IMR-90 (cell line): Measurements from ENCODE around the gene CDRT15. TPM values are rescaled to one million over a fixed set of nuclear protein-coding genes. Genes with fewer than 3 reads are reported as not detected.

Source experiments
- ATAC-seq: fragments of 200-7000 bp; cut with Tn5 transposase; 2 replicates; pipeline ENCODE4 v1.9.1; 2020; ENCODE audit warnings: low read depth, mild to moderate bottlenecking, moderate library complexity
- BruUV-seq: library from RNA; stranded (reverse); fragments of 400-500 nt; replicated peaks from 2 replicates; lab custom pipeline; 2021; lab: Mats Ljungman, UMichigan
- CTCF ChIA-PET: fragments of 300-600 bp; formaldehyde crosslinking; extraction: SDS; loops from one replicate; lab custom pipeline; 2021; ENCODE audit warnings: antibody characterized with exemption; lab: Yijun Ruan, JAX
- POLR2A ChIA-PET: fragments of 300-600 bp; sonication (Branson Sonifier 250); formaldehyde crosslinking; loops from one replicate; lab custom pipeline; 2022; ENCODE audit warnings: antibody characterized with exemption; ENCODE audit not compliant: unreplicated experiment; lab: Charles Lee
- DNase-seq: peaks from one replicate; pipeline ENCODE4 v3.0.0; 2013
- H2AFZ ChIP-seq: replicated peaks from 2 replicates; pipeline ENCODE3; 2013; ENCODE audit warnings: low read length, mild to moderate bottlenecking; ENCODE audit not compliant: poor library complexity
- H2AK5ac ChIP-seq: 2 replicates; pipeline ENCODE4 v1.6.1; 2013; ENCODE audit warnings: low read depth, low read length, inconsistent platforms
- H2AK9ac ChIP-seq: replicated peaks from 2 replicates; pipeline ENCODE3; 2013; ENCODE audit warnings: mild to moderate bottlenecking, low read depth, low read length, moderate library complexity; ENCODE audit not compliant: poor library complexity
- H2BK120ac ChIP-seq: 2 replicates; pipeline ENCODE4 v1.6.1; 2013; ENCODE audit warnings: low read depth, low read length, inconsistent platforms
- H2BK15ac ChIP-seq: 3 replicates; pipeline ENCODE4 v1.6.1; 2013; ENCODE audit warnings: low read depth, low read length, inconsistent platforms
- H2BK20ac ChIP-seq: 2 replicates; pipeline ENCODE4 v1.6.1; 2013; ENCODE audit warnings: low read depth, mild to moderate bottlenecking, inconsistent platforms, low read length, moderate library complexity
- H2BK5ac ChIP-seq: 2 replicates; pipeline ENCODE4 v1.6.1; 2013; ENCODE audit warnings: mild to moderate bottlenecking, low read depth, low read length, inconsistent platforms; ENCODE audit not compliant: poor library complexity, severe bottlenecking
- H3K14ac ChIP-seq: replicated peaks from 2 replicates; pipeline ENCODE4 v1.6.1; 2013; ENCODE audit warnings: low read depth, low read length, inconsistent platforms
- H3K18ac ChIP-seq: 2 replicates; pipeline ENCODE4 v1.6.1; 2013; ENCODE audit warnings: low read depth, low read length, control low read depth
- H3K23ac ChIP-seq: 2 replicates; pipeline ENCODE4 v1.6.1; 2013; ENCODE audit warnings: low read depth, low read length, inconsistent platforms
- H3K27ac ChIP-seq: 2 replicates; pipeline ENCODE4 v1.5.1; 2013; ENCODE audit warnings: mild to moderate bottlenecking, control low read depth, low read length; ENCODE audit not compliant: insufficient read depth
- H3K27me3 ChIP-seq: 2 replicates; pipeline ENCODE4 v1.6.1; 2013; ENCODE audit warnings: low read length; ENCODE audit not compliant: control insufficient read depth, insufficient read depth
- H3K36me3 ChIP-seq: 2 replicates; pipeline ENCODE4 v1.6.1; 2013; ENCODE audit warnings: low read length, mixed read lengths; ENCODE audit not compliant: control insufficient read depth, insufficient read depth
- H3K4ac ChIP-seq: 2 replicates; pipeline ENCODE4 v1.6.1; 2013; ENCODE audit warnings: low read depth, low read length, inconsistent platforms
- H3K4me1 ChIP-seq: 2 replicates; pipeline ENCODE4 v1.6.1; 2013; ENCODE audit warnings: low read length, mixed read lengths; ENCODE audit not compliant: control insufficient read depth, insufficient read depth
- H3K4me2 ChIP-seq: 2 replicates; pipeline ENCODE4 v1.6.1; 2013; ENCODE audit warnings: low read depth, mild to moderate bottlenecking, control low read depth, low read length, moderate library complexity
- H3K4me3 ChIP-seq: 2 replicates; pipeline ENCODE4 v1.5.1; 2013; ENCODE audit warnings: low read depth, mild to moderate bottlenecking, control low read depth, low read length, moderate library complexity; ENCODE audit not compliant: insufficient read depth
- H3K56ac ChIP-seq: 2 replicates; pipeline ENCODE4 v1.6.1; 2013; ENCODE audit warnings: low read length, inconsistent platforms; ENCODE audit not compliant: insufficient read depth; ENCODE audit errors: extremely low read depth
- H3K79me1 ChIP-seq, 2 experiments: 2 replicates each; pipeline ENCODE4 v1.6.1; 2013; ENCODE audit warnings: low read length in 2 of 2, inconsistent platforms in 1 of 2, low read depth in 1 of 2
- H3K9ac ChIP-seq: 2 replicates; pipeline ENCODE4 v1.6.1; 2013; ENCODE audit warnings: low read depth, low read length, control low read depth
- H3K9me1 ChIP-seq: 2 replicates; pipeline ENCODE4 v1.6.1; 2013; ENCODE audit warnings: low read length, inconsistent platforms; ENCODE audit not compliant: insufficient read depth
- H3K9me3 ChIP-seq: 2 replicates; pipeline ENCODE4 v1.6.1; 2013; ENCODE audit warnings: low read length; ENCODE audit not compliant: control insufficient read depth, insufficient read depth
- H4K20me1 ChIP-seq: 2 replicates; pipeline ENCODE4 v1.6.1; 2013; ENCODE audit warnings: low read length, inconsistent platforms; ENCODE audit not compliant: insufficient read depth
- H4K5ac ChIP-seq: 2 replicates; pipeline ENCODE4 v1.6.1; 2013; ENCODE audit warnings: mild to moderate bottlenecking, low read depth, low read length, control low read depth
- H4K8ac ChIP-seq, 2 experiments: 2 replicates each; pipeline ENCODE4 v1.6.1; 2013; ENCODE audit warnings: low read depth in 2 of 2, low read length in 2 of 2, control low read depth in 1 of 2, inconsistent platforms in 1 of 2
- H4K91ac ChIP-seq: 2 replicates; pipeline ENCODE4 v1.6.1; 2013; ENCODE audit warnings: low read depth, low read length, inconsistent platforms; ENCODE audit not compliant: insufficient read depth
- CEBPB ChIP-seq: IDR thresholded peaks from 2 replicates; pipeline ENCODE4 v1.6.1; 2012; ENCODE audit warnings: low read depth, low read length, improper control_type of control experiment
- FOS ChIP-seq: fragments of 150-350 bp; IDR thresholded peaks from 2 replicates; pipeline ENCODE4 v1.6.1; 2016; ENCODE audit warnings: low read depth, low read length
- NFE2L2 ChIP-seq: fragments of 150-350 bp; IDR thresholded peaks from 2 replicates; pipeline ENCODE4 v1.6.1; 2016; ENCODE audit warnings: low read depth, mild to moderate bottlenecking, low read length
- POLR2A ChIP-seq: IDR thresholded peaks from 2 replicates; pipeline ENCODE4 v1.6.1; 2012; ENCODE audit warnings: mild to moderate bottlenecking, low read depth, low read length
- WGBS, 2 experiments: methylation state at CpG; one replicate each; pipeline versions ENCODE4 v1.1.5 to v1.1.7; 2013; ENCODE audit warnings: missing lambda C conversion rate in 2 of 2; ENCODE audit not compliant: insufficient read length in 1 of 2; ENCODE audit errors: extremely low coverage in 2 of 2; 5-methylcytosine and 5-hydroxymethylcytosine counted together
- dilution Hi-C: fragments of 300-500 bp; cut with HindIII; formaldehyde crosslinking; loops from one replicate; pipeline ENCODE4 v1.14.3; 2018; ENCODE audit warnings: low sequenced_read_pairs; ENCODE audit not compliant: unreplicated experiment
- in situ Hi-C: fragments of 300-500 bp; cut with MboI; formaldehyde crosslinking; loops from 3 replicates; pipeline ENCODE4 v1.14.3; 2019; ENCODE audit warnings: low sequenced_read_pairs, inconsistent platforms, mixed read lengths
- intact Hi-C: fragments of 100-400 bp; cut with micrococcal nuclease; formaldehyde crosslinking; loops from 2 replicates; pipeline ENCODE4 v1.10.0; 2022
- polyA plus RNA-seq, 3 experiments: library from polyadenylated mRNA; depleted of rRNA; stranded (reverse); fragments of >200 nt; gene quantifications; 2 replicates each; pipeline ENCODE4 v1.2.3, GENCODE V29; 2012; ENCODE audit warnings: low replicate concordance in 1 of 3
- total RNA-seq: library from RNA; depleted of rRNA; stranded (reverse); fragments of >200 nt; gene quantifications from 2 replicates; pipeline ENCODE4 v1.2.3, GENCODE V29; 2012

Gene CDRT15
- total and polyA plus RNA-seq, 2 of the 4 experiments (the other 2 are of a cell fraction) = not detected

DNA sequence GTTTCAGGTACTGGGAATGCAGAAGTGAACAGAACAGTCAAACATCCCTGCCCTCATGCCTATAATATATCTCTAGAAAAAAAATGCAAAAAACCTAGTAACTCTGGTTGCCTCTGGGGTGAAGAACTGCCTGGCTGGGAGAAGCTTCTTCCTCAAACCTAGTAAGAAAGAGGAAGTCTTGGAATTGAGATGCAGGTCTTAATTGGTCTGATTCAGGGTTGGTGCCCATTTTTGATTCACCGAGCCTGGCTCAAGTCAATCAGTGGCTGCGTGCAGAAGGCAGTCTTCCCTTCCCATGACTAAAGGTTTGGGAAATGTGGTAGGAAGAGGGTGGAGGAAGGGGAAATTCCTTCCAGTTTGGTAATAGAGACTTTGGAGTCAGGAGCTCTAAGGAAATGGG lies 22.4 kb downstream of the CDRT15 start:
- Histone ChIP-seq H2BK5ac (no peak overlapping the region), H3K27ac (no peak overlapping the region), H3K4me1 (no peaks in the 10 kb centered on the region), H2AK5ac (no peak overlapping the region), H3K23ac (no peak overlapping the region), H3K9ac (no peak overlapping the region), H3K18ac (no peak overlapping the region), H3K79me1 (no peaks in the 10 kb centered on the region), H3K9me1 (no peaks in the 10 kb centered on the region; the same call in 1 of the 2 replicates), H3K36me3 (peaks cover 3% of the 10 kb centered on the region; the same call in 1 of the 2 replicates), H4K20me1 (no peaks in the 10 kb centered on the region), H3K14ac (no peak overlapping the region), H3K4me3 (no peak overlapping the region), H3K4ac (no peak overlapping the region), H2BK120ac (no peak overlapping the region), H4K91ac (no peak overlapping the region), H4K5ac (no peak overlapping the region), H2AFZ (no peak overlapping the region), H2BK15ac (no peak overlapping the region), H4K8ac (no peak overlapping the region), H3K9me3 (peaks cover 4% of the 10 kb centered on the region; the same call in 1 of the 2 replicates), H3K27me3 (no peaks in the 10 kb centered on the region), H3K4me2 (no peak overlapping the region), H2AK9ac (no peak overlapping the region), H3K56ac (no peak overlapping the region), H2BK20ac (no peak overlapping the region)
- ATAC-seq (no peak), DNase-seq (peak; percentile 24)
- in situ Hi-C loops (no loop called here), dilution Hi-C loops (no loop called here), intact Hi-C loops (no loop called here)
- no TSS peak for BruUV-seq
- ChIA-PET CTCF (no interaction called here), POLR2A (no interaction called here)
- no CpG with 5 or more reads among the region's 2 CpGs for WGBS, 2 experiments
- TF ChIP-seq CEBPB = no peak
- TF ChIP-seq FOS = no peak
- no peak for TF ChIP-seq NFE2L2
- TF ChIP-seq POLR2A = no peak
